ENCODE results near the gene FNBP1. TPM values are rescaled to one million over a fixed set of nuclear protein-coding genes. Genes with fewer than 3 reads are reported as not detected.

Gene FNBP1
- total and polyA plus RNA-seq, 2 of the 8 experiments (the other 6 are each of a cell fraction or from before 2014, with no cell fraction given) = 7.2 to 40.9 TPM

- TF ChIP-seq KDM1A (IDR thresholded peaks at IDR 0.05; ENCODE audit: borderline replicate concordance, low read length) (no peak), SIN3A (conservative IDR thresholded peaks at IDR 0.05 in 1 of 2, IDR thresholded peaks at IDR 0.05 in 1 of 2; ENCODE audit: low read depth in 1 of 2, low read length in 2 of 2) (no peak), ASH2L (IDR thresholded peaks at IDR 0.05; ENCODE audit: low read length) (no peak), ZNF274 (IDR thresholded peaks at IDR 0.05; ENCODE audit: borderline replicate concordance, extremely low read depth, low read length) (no peak), ATF3 (IDR thresholded peaks at IDR 0.05; ENCODE audit: insufficient read depth, low read depth, low read length) (no peak)
Measured at GRCh38 chr9:130023994-130024596, 18.9 kb downstream of the FNBP1 start (continued).
